ENCODE data around the gene LYRM1.

- TF ChIP-seq, protein P1, sequence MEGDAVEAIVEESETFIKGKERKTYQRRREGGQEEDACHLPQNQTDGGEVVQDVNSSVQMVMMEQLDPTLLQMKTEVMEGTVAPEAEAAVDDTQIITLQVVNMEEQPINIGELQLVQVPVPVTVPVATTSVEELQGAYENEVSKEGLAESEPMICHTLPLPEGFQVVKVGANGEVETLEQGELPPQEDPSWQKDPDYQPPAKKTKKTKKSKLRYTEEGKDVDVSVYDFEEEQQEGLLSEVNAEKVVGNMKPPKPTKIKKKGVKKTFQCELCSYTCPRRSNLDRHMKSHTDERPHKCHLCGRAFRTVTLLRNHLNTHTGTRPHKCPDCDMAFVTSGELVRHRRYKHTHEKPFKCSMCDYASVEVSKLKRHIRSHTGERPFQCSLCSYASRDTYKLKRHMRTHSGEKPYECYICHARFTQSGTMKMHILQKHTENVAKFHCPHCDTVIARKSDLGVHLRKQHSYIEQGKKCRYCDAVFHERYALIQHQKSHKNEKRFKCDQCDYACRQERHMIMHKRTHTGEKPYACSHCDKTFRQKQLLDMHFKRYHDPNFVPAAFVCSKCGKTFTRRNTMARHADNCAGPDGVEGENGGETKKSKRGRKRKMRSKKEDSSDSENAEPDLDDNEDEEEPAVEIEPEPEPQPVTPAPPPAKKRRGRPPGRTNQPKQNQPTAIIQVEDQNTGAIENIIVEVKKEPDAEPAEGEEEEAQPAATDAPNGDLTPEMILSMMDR (conservative IDR thresholded peaks at IDR 0.05 in 1 of 2, IDR thresholded peaks at IDR 0.05 in 1 of 2; ENCODE audit: extremely low read depth in 1 of 2, insufficient read depth in 1 of 2, low read depth in 1 of 2, low read length in 2 of 2) = no peak
- no peak for TF ChIP-seq EZH2 (IDR thresholded peaks at IDR 0.05; ENCODE audit: borderline replicate concordance, low read length)
Observed at GRCh38 chr16:20862162-20862960, 38.2 kb upstream of the LYRM1 start.
